Endothelial cell of hepatic sinusoid (primary cell): ENCODE results near the gene FLOT2.

ENCODE experiments used
- in situ Hi-C: cut with HindIII; loops from 2 replicates; pipeline ENCODE4 v1.10.0; 2017; ENCODE audit warnings: low sequenced_read_pairs

FLOT2 gene

GRCh38 chr17:28917465-28917864, 19.9 kb upstream of the FLOT2 start:
- in situ Hi-C loops, result no loop called here

DNA sequence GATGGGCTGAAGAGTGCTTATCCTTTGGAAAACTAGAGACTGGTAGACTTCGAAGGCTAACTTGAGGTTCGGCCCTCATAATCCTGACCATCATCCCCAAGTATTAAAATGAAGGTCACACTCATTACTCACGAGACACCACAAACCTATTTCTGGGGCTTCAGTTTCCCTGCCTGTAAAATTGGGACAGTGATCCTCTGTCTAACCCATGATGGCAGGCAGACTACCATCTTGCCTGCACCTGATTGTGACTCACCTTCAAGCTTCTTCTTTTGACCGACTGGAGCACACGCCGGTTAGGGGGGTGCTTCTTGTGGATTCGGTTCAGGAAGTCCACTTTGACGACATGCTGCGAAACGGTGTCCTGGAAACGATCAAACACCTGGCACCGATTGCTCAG, 19.5 kb upstream of the FLOT2 start:
- in situ Hi-C loops, result no loop called here

DNA sequence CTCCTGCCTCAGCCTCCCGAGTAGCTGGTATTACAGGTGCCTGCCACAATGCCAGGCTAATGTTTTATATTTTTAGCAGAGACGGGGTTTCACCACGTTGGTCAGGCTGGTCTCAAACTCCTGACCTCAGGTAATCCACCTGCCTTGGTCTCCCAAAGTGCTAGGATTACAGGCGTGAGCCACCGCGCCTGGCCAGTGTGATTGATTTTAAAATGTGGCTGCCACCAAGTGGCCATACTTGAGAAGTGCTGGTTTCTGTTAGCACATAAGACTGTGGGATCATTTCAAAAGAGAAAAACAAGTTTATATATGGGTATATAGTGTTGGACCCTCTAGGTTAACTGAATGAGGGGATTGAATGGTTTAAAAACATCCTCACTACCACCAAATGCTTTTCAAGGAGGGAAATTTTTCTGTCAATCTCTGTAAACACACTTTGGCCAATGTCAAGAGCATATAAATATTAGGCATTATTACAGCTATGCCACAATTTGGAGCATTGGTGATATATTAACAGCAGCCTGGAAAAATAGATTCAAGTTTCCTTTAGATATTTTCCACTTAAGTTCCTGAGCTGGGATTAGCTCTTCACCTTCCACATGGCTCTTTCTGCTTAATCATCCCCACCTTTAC, 18.9 kb upstream of the FLOT2 start:
- in situ Hi-C loops, result no loop called here

GRCh38 chr17:28912938-28913333, 15.4 kb upstream of the FLOT2 start:
- in situ Hi-C loops, result no loop called here

- in situ Hi-C loops, result no loop called here
Observed at GRCh38 chr17:28912281-28912937, 14.9 kb upstream of the FLOT2 start.

DNA sequence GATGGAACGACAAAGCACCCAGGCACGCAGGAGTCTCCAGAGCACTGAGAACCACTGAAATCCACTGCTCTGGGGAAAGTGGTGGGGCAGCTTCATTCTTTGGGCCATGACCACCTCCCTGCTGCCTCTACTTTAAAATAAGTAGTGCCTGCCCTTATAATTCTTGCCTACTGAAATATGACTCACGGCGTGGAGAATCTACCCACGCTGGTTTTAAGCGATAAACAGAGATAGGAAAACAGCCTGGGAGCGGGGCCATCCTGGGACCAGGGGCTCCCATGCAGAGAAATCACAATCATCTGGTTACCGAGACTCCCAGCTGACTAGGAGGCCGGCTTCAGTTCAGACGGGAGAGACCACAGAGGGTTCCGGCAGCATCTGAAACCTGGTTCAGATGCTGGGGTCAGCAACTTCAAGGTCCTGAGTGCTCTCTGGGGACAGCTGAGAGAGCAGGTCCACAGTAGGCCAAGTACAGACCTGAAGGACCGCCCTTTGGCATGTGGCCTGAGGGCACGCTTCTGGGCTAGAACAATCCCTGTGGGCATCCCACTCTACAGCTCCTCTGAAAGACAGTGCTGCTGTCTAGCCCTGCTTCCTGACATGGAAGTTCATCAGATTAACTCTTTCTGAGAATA, 14.0 kb upstream of the FLOT2 start:
- in situ Hi-C loops, result no loop called here

DNA sequence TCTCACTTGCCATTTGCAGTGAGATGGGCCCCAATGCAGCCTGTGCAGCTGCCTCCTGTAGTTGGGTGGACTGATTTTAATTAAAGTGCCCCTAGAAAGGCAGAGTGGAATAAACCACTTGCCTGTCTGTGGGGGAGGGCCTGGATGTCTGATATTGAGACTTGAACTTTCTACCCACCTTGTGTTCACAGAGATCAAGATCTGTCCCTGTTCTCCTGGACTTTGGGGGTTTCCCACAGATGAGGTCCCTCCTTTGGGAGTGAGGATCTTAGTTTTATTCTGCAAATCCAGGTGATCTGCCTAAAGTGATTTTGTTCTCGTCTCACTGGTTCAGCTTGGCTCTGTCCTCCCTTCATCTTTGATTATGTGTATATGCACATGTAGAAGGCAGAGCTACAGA, 13.0 kb upstream of the FLOT2 start:
- in situ Hi-C loops, result no loop called here

DNA sequence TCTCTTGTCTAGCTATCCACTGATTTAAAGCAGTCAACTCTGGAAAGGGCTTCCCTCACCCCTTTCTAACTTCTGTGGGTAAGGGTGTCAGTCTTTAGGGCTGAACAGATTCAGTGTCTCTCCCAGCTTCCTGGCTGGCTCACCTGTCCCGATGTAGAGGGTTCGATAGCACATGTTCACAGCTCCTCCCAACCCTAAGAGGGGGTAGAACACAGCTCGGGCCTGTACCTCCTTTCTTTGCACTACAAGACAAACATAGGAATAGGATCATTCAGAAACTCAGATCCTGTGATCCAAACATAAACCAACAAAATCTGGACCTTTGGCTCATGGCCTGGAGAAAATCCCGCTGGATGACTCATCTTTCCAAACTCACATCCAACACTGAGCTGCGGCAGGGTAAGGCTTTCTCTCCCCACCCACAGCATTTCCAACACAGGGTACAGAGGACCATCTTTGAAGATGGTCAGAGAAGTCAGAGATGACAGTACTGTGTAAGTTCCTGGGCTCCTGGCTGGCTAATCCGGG, 11.2 kb upstream of the FLOT2 start:
- in situ Hi-C loops, result loop anchor here (10.0 kb wide), 1 partner anchor 184 kb away; the partner anchor contains the start of genes NEK8 and TLCD1

DNA sequence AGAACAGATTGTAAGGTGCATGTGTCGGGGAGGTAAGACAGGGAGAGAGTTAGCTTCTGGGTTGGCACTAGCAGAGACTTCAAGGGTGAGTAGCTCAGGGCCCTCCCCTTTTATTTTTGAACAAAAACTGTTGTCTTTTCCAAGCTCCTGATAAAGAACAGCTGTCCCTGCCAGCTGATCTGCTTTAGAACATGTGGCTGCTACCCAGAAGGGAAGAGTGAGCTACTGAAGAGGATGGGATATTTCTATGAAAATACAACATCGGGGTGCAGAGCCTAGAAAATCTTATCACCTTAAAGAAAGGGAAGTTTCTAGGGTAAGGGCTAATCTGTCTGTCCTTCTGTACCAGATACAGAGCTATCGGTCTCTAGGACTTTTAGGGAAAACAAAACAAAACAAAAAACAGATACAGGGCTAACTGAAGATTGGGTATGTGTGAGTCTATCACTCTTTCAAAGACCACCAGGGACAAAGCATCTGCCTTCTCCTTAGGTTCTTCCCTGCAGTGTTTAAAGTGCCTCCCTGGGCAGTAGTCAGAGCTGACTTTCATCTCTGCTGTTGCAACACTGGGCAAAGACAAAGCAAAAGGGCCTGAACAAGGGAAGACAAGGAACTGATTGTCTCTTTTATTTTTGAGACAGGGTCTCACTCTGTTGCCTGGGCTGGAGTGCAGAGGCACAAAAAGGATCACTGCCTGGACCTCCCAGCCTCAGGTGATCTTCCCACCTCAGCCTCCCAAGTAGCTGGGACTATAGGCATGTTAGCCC, 10.4 kb upstream of the FLOT2 start:
- in situ Hi-C loops, result loop anchor here (10.0 kb wide), 1 partner anchor 183 kb away; the partner anchor contains the start of genes NEK8 and TLCD1

DNA sequence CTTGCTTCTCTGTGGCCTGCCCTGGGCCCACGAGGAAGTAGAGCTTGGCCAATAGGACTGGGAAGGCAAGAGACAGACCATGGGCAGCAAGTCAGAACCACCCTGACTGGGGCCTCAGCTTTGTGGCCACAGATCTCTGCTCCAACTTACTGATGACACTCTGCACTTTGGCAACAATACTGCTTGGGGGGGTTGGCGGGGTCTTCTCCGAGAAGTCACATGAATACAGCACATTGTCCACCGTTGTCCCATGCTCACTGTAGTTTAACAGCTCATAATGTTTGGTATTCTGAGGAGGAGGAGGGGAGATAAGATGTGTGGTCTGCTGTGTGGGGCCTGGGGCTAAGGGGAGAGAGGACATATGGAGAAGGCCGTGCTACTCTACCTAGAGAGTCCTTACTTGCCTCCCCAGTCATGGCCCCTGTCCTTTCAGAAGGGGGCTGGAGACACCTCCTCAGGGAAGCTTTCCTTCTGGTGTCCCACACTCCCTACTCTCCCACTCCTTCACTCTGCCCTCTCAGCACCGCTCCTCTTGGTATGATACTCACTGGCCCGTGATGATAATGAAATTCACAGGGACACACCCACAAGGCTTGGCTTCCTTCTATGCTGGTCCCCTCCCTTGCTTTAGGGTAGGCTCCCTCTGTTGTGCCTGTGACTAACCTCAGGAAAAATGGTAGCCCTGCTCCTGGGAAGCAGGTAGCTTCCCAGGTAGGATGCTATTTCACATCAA, 9.3 kb upstream of the FLOT2 start:
- in situ Hi-C loops, result loop anchor here (10.0 kb wide), 1 partner anchor 182 kb away; the partner anchor contains the start of genes NEK8 and TLCD1

- in situ Hi-C loops, result loop anchor here (10.0 kb wide), 1 partner anchor 181 kb away; the partner anchor contains the start of genes NEK8 and TLCD1
Observed at GRCh38 chr17:28906276-28906675, 8.7 kb upstream of the FLOT2 start.

- in situ Hi-C loops, result loop anchor here (10.0 kb wide), 1 partner anchor 180 kb away; the partner anchor contains the start of genes NEK8 and TLCD1
Observed at GRCh38 chr17:28904800-28905199, 7.3 kb upstream of the FLOT2 start.

GRCh38 chr17:28903546-28903841, 6.0 kb upstream of the FLOT2 start:
- in situ Hi-C loops, result loop anchor here (10.0 kb wide), 1 partner anchor 179 kb away; the partner anchor contains the start of genes NEK8 and TLCD1

- in situ Hi-C loops, result loop anchor here (10.0 kb wide), 1 partner anchor 178 kb away; the partner anchor contains the start of genes NEK8 and TLCD1
Observed at GRCh38 chr17:28902819-28903545, 5.4 kb upstream of the FLOT2 start, which contains the start of gene DHRS13. Gene DHRS13 (minus strand): TSS chr17:28903079. CDS start chr17:28902944, 135 bp downstream.

DNA sequence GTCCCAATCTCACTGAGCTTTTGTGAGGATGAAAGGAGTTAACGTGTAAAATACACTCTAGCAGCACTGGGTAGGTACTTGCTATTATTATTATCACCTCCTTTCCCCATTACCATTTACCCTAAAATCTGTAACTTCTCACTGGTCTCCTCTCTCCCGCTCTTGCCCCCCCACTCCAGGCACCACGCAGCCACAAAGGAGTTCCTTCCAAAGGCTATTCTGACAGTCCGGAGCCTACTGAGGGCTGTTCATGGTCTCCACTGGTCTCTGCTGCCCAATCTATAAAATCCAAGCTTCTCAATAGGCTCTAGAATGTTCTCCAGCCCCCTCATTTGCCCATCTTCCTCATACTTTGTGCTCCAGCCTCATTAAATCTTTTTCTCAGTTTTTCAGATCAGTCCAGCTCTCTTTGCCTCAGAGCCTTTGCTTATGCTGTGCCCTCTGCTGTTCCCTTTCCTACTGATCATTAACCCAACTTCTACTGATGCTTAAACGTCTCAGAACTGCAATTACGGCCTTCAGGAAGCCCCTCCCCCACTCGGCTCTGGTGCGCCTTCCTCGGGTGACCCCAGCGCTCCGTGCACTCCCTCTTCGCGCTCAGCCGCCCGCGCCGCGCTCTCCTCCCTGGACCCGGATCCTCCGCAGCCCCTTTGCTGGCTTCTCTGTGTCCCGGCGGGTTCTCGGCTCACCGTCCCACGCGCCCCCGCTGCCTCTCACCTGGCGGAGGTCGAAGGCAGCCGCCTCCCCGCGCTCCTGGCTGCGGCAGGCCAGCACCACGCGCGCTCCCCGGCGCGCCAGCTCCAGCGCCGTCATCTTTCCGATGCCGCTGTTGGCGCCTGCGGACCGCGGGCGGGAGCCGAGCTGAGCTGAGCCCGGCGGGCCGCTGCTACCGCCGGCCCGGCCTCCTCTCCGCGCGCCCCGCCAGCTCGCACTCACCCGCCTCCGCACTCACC, 4.6 kb upstream of the FLOT2 start:
- in situ Hi-C loops, result loop anchor here (10.0 kb wide), 1 partner anchor 177 kb away; the partner anchor contains the start of genes NEK8 and TLCD1

DNA sequence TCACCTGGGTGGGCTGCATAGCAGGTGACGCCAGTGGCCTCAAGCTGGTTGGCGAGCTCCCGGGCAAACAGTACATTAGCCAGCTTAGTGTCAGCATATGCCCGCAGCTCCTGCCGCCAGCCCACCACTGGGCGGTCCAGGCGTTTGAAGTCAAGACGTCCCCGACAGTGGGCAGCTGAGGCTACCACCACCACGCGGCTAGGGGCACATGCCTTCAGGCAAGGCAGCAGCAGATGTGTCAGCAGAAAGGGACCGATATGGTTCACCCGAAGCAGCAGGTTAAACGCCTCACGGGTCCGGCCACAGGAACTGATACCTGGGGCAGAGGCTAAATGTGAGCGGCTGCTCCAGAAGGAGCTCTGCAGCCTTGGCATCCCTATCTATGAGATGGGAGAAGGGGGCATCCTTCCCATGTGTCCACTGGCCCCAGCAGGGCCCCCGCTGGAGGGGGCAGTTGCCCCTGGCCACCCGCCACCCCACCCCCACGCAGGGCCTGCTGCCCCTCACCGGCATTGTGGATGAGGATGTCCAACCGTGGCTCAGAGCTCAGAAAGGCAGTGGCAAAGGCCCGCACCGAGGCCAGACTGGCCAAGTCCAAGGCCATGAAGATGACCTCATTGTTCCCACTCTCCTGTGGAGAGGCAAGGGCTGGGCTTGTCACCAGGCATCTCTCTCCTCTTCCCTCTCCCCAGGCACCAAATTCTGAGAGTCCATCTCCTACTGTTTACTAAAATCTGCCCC, 3.6 kb upstream of the FLOT2 start:
- in situ Hi-C loops, result loop anchor here (10.0 kb wide), 1 partner anchor 176 kb away; the partner anchor contains the start of genes NEK8 and TLCD1

DNA sequence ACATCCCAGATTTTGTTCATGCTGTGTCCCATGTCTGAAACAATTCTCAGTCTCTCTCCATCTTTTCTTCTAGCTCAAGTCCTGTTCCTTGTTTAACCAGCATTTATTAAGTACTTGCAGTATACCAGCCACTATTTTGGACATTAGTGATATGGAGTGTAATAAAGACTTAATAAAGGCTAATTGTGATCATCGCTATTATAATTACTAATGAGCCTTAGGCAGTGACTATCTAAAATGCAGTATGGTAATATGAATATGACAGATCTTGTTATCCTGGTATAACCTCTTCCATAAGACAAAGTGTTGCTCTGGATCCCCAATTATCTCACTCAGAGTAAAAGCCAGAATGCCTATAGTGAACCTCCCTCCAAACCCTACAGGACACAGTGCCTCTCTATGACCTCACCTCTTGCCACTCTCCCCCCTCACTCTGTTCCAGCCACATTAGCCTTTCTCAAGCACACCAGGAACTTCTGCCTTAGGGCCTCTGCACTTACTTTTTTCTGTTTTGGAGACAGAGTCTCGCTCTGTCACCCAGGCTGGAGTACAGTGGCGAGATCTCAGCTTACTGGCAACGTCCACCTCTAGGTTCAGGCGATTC, 1.8 kb upstream of the FLOT2 start:
- in situ Hi-C loops, result no loop called here
